Measurements from ENCODE around the gene KNSTRN.
A peak's percentile ranks its signal among the peaks of the same experiment; 100 is the strongest.

KNSTRN gene

DNA sequence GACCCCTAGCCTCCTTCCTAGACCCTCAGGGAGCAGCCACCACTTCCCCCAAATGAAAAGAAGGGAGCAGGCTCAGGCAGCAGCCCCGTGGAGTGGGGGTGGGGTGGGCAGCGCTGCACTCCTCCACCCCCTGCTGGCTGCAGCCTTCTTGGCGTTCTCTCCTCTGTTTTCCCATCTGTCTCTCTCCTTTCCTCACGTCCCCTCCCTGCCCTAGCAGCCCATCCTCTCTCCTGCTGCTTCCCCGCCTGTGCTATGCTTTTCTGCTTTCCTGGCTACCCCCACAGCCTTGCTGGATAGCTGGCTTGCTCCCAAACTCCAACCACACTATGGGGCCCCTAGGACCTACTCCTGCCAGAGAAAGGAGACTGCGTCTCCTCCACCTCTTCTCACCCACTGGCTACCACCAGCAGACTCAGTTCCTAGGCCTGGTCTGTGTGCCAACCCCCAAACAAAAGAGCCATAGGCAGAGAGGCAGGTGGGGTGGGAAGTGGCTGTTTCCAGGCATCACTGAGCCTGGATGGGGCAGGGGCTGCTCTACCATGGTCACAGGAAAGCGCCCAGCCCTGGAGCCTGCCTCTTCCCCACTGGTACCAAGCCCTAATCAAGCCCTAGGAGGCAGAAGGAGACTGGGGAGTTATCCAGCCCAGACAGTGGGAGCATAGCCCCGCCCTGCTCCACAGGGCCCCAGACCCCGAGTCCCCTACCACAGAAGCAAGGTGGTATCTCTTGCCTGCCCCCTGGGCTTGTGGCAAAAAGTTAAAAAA, 27.9 kb upstream of the KNSTRN start:
- peaks cover 10% of the 10 kb centered on the region for H3K4me1 Mint-ChIP-seq (ENCODE audit: low read depth)
- H3K9me3 Mint-ChIP-seq: no peaks in the 10 kb centered on the region
- H3K27me3 Mint-ChIP-seq: peaks cover 3% of the 10 kb centered on the region
- H3K4me3 Mint-ChIP-seq: no peak overlapping the region
- no peaks in the 10 kb centered on the region for H3K36me3 Mint-ChIP-seq (ENCODE audit: low read depth)
- H3K27ac Mint-ChIP-seq: no peak overlapping the region

DNA sequence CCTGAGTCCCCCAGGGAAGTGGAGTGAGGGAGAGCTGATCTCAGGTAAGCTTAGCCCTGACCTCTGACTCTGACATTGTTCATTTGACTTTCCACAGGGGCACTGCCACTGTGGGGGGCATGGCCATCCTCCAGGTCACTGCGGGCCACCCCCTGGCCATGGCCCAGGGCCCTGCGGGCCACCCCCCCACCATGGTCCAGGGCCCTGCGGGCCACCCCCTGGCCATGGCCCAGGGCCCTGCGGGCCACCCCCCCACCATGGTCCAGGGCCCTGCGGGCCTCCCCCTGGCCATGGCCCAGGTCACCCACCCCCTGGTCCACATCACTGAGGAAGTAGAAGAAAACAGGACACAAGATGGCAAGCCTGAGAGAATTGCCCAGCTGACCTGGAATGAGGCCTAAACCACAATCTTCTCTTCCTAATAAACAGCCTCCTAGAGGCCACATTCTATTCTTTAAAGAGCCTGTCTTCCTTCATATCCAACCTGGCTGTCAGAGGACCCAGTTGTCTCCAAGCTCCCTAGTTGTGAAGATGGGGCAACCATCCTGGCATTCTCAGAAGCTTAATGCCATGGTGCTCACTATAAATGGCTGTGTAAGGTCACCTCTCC, 26.4 kb upstream of the KNSTRN start:
- peaks cover 10% of the 10 kb centered on the region for H3K4me1 Mint-ChIP-seq (ENCODE audit: low read depth)
- no peaks in the 10 kb centered on the region for H3K36me3 Mint-ChIP-seq (ENCODE audit: low read depth)
- H3K4me3 Mint-ChIP-seq: no peak overlapping the region
- no peaks in the 10 kb centered on the region for H3K9me3 Mint-ChIP-seq
- peaks cover 3% of the 10 kb centered on the region for H3K27me3 Mint-ChIP-seq
- no peak overlapping the region for H3K27ac Mint-ChIP-seq

DNA sequence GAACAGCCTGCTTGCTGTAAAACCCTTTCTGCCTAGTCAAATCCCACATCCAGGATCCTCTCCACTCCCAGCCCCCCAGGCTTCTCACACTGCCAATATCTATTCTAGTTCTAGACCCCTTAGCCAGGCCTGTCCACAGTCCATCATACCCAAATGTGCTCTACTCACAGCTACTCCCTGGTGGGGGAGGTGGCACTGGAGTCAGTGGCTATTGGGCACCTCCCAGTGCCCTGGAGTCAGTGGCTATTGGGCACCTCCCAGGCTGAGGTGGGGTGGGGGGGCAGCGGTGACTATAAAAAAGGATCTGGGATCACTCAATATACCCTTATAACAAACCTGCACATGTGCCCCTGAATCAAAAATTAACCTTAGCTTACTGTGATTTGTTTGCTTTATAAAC, 25.3 kb upstream of the KNSTRN start:
- Mint-ChIP-seq H3K9me3 (no peaks in the 10 kb centered on the region), H3K27ac (no peak overlapping the region), H3K27me3 (peaks cover 3% of the 10 kb centered on the region), H3K4me3 (peak overlapping the region; percentile 78), H3K4me1 (ENCODE audit: low read depth) (peaks cover 10% of the 10 kb centered on the region), H3K36me3 (ENCODE audit: low read depth) (no peaks in the 10 kb centered on the region)

DNA sequence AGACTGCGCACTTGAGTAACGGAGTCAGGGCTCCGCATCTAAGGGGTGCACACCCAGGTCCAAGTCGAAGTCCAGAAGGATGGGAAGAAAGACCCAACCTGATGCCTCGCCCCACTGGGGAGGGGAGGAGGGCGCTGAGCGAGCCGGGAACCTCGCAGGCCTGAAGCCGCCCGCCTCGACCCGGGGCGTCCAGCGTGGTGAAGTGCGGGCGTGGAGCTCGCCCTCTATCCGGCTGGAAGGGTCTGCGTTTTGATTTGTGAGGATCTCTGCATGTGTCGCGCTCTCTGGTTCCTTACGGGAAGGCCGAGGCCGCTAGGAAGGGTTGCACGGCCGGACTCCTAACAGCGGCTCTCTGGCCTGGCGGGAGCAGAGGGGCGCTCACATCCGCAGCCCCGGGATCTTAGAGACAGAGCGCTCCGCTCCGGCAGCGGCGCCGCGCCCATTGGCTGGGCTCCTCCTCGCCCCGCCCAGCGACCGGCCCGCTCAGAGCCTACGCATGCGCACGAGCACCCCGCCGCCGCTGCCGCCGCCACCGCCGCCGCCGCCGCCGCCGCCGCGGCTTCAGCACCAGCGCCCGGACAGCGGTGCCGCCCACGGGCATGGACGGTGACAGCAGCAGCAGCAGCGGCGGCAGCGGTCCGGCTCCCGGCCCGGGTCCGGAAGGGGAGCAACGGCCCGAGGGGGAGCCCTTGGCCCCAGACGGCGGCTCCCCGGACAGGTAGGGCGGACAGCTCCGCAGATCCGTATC, 24.6 kb upstream of the KNSTRN start, which contains the start of gene DISP2:
TSS of gene DISP2 (plus strand) at position 497 of the 748 bp plus-strand sequence. CDS start at position 600, 103 bp downstream.
- Mint-ChIP-seq H3K27ac (no peak within 1 kb of the TSS), H3K27me3 (peaks cover 3% of the 10 kb centered on the region), H3K36me3 (ENCODE audit: low read depth) (peaks cover 4% of the 10 kb centered on the region), H3K9me3 (no peaks in the 10 kb centered on the region), H3K4me1 (ENCODE audit: low read depth) (peaks cover 10% of the 10 kb centered on the region), H3K4me3 (peak within 1 kb of the TSS; percentile 78)

DNA sequence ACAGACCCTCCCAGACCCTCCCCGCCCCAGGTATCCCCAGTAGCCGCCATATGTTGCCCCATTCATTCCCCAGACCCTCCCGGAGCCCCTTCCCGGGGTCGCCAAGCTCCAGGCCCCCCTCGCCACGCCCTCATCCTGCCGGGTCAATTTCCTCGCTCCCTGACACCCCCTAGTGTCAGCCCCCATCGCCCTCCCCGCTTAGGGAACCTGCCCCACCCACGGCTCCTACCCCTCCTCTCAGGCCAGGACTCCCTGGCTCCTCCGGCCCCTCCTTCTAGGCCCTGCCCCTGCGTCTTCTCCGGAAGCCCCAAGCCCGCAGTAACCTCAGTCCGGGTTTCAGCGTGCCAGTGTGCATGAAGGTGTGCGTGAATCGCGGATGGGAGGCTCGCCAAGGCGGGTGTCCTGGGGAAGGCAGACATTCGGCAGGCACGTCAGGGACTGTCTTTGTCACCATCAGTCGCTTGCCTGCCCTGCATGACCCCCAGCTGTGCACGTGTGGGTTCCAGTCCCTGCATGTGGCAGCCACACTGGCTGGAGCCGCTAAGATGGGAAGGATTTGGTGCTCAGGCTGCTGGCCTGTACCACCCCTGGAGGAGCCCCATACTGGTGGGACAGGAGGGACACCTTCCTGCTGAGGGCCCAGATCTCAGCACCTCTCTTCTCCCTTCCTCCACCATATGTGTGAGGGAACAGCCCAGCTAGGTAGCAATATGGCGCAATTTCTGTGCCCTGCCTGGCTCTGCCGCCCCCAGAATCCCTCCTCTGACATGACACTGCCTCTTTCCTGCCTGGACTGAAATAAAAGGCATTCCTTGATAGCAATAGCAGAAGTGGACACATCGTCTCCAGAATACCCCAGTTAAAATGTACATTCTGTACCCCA, 23.8 kb upstream of the KNSTRN start:
- H3K4me1 Mint-ChIP-seq (ENCODE audit: low read depth): peaks cover 10% of the 10 kb centered on the region
- H3K27me3 Mint-ChIP-seq: peaks cover 3% of the 10 kb centered on the region
- H3K4me3 Mint-ChIP-seq: peak overlapping the region; percentile 72
- peaks cover 4% of the 10 kb centered on the region for H3K36me3 Mint-ChIP-seq (ENCODE audit: low read depth)
- H3K27ac Mint-ChIP-seq: no peak overlapping the region
- H3K9me3 Mint-ChIP-seq: no peaks in the 10 kb centered on the region

DNA sequence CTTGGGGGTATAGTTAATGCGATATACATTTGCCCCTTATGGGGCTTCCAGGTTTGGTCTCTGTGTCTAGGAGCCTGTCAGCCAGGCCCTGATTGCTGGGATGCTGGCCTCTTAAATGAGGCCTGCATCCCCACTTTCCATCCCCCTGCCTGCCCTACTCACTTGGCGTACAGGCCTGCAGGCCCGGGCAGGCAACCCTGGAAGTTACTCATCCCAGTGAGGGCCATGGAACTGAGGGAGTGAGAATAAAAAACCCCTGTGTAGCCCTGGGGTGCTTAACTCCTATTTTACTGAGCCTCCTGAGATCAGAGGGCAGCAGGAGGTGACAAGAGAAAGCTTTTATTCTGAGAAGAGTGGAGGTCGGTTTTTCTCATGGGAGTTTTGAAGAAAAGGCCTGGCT, 22.5 kb upstream of the KNSTRN start:
- peaks cover 3% of the 10 kb centered on the region for H3K27me3 Mint-ChIP-seq
- peaks cover 10% of the 10 kb centered on the region for H3K4me1 Mint-ChIP-seq (ENCODE audit: low read depth)
- no peaks in the 10 kb centered on the region for H3K9me3 Mint-ChIP-seq
- no peak overlapping the region for H3K4me3 Mint-ChIP-seq
- H3K27ac Mint-ChIP-seq: no peak overlapping the region
- peaks cover 4% of the 10 kb centered on the region for H3K36me3 Mint-ChIP-seq (ENCODE audit: low read depth)

DNA sequence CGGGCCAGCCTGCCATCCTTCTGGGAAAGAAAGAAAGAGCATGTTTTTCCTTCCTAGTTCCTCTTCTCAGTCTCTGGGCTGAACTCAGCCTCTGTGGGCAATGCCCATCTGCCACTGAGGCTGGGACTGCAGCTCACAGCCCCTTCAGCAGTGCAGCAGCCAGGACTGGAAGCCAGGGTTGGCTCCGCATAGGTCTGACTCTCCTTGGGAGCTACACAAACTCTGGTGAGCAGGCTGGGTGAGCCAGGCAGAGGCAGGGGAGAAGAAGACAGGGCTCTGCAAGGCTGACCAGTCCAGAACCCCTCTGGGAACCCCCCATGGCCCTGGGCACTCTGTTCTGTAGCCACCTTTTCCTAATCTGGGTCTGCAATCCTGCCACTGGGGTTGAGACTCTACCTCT, 20.9 kb upstream of the KNSTRN start:
- no peak overlapping the region for H3K27ac Mint-ChIP-seq
- H3K9me3 Mint-ChIP-seq: no peaks in the 10 kb centered on the region
- H3K27me3 Mint-ChIP-seq: no peaks in the 10 kb centered on the region
- H3K4me3 Mint-ChIP-seq: no peak overlapping the region
- H3K36me3 Mint-ChIP-seq (ENCODE audit: low read depth): peaks cover 4% of the 10 kb centered on the region
- H3K4me1 Mint-ChIP-seq (ENCODE audit: low read depth): peaks cover 15% of the 10 kb centered on the region

DNA sequence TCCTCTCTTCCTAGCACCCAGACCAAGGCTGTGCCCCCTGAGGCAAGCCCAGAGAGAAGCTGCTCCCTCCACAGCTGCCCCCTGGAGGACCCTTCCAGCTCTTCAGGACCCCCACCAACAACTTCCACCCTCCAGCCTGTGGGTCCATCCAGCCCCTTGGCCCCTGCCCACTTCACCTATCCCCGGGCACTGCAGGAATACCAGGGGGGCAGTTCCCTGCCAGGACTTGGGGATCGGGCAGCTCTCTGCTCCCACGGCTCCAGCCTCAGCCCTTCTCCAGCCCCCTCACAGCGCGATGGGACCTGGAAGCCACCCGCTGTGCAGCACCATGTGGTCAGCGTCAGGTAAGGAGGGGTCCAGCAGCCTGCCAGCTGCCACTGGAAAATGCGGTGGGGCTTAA, 18.9 kb upstream of the KNSTRN start:
- Mint-ChIP-seq H3K4me1 (ENCODE audit: low read depth) (peaks cover 22% of the 10 kb centered on the region), H3K9me3 (no peaks in the 10 kb centered on the region), H3K36me3 (ENCODE audit: low read depth) (peaks cover 4% of the 10 kb centered on the region), H3K4me3 (no peak overlapping the region), H3K27ac (no peak overlapping the region), H3K27me3 (no peaks in the 10 kb centered on the region)

DNA sequence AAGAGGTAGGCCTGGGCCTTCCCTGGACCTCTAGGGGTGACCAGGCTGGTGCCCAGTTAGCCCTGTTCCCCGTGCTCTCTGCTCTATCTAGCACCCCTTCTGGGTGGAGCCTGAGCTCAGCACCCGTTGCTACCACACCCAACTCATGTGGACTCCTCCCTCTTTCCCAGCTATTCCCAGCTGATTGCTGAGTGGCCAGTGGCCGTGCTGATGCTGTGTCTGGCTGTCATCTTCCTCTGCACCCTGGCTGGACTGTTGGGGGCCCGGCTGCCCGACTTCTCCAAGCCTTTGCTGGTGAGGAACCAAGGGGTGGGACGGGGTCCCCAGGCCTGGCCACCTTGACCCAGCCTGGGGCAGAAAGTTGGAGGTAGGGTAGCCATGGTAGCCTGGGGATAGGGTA, 18.3 kb upstream of the KNSTRN start:
- no peak overlapping the region for H3K27ac Mint-ChIP-seq
- no peaks in the 10 kb centered on the region for H3K9me3 Mint-ChIP-seq

DNA sequence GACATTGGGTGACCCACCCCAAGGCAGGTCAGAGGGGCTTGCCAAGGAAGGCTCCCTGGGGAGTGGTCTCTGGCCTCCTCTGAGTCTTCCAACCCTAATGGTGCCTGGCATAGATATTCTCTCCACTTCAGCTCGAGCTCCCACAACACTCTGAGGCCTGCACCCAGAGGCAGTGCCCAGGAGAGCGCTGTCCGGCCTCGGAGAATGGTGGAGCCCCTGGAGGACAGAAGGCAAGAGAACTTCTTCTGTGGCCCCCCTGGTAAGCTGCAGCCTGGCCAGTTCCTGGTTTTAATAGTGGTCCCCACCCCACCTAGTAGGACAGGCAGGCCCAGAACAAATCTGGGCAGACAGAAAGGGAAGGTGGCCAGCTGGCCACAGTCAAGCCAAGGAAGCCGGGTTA, 17.5 kb upstream of the KNSTRN start:
- Mint-ChIP-seq H3K36me3 (ENCODE audit: low read depth) (peaks cover 4% of the 10 kb centered on the region), H3K27ac (no peak overlapping the region), H3K9me3 (no peaks in the 10 kb centered on the region), H3K27me3 (no peaks in the 10 kb centered on the region), H3K4me3 (no peak overlapping the region), H3K4me1 (ENCODE audit: low read depth) (peaks cover 23% of the 10 kb centered on the region)

More for the DNA sequence above, 18.3 kb upstream of the KNSTRN start:
- peaks cover 4% of the 10 kb centered on the region for H3K36me3 Mint-ChIP-seq (ENCODE audit: low read depth)
- H3K4me1 Mint-ChIP-seq (ENCODE audit: low read depth): peaks cover 23% of the 10 kb centered on the region
- H3K27me3 Mint-ChIP-seq: no peaks in the 10 kb centered on the region
- H3K4me3 Mint-ChIP-seq: no peak overlapping the region

DNA sequence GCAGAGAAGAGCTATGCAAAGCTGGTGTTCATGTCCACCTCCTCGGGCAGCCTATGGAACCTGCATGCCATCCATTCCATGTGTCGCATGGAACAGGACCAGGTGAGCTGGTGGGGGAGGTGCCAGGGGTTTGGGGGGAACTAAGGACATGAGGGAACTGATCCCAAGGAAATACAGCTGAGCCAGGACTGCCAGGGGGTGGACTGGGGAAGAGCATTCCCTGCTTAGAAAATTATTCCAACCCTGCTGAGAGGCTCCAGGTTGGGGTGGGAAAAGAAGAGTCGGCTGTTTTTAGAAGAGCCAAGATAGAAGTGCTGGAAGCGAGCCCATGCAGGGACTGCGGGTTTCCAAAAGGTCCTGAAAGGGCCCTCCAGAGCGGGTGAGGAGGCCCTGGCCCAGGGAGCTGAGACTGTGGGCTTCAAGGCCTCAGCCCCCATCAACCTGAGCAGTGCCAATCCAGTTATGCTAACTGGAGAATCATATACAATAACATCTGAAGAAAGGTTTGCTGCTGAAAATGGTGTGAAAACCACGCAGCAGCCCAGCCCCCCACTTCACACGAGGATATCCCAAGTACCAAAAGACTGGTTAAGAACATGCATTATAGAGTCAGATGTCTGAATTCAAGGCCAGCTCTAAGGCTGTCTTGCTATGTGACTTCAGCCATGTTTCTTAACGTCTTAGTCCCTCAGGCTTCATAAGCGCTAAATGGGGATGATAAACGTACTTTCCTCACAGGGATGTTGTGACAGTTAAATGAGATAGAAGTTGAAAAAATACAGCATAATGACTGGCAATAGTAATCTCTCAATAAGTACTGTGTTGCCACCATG, 16.7 kb upstream of the KNSTRN start:
- Mint-ChIP-seq H3K27ac (no peak overlapping the region), H3K9me3 (no peaks in the 10 kb centered on the region), H3K4me1 (ENCODE audit: low read depth) (peaks cover 23% of the 10 kb centered on the region), H3K27me3 (no peaks in the 10 kb centered on the region), H3K36me3 (ENCODE audit: low read depth) (peaks cover 4% of the 10 kb centered on the region), H3K4me3 (no peak overlapping the region)

DNA sequence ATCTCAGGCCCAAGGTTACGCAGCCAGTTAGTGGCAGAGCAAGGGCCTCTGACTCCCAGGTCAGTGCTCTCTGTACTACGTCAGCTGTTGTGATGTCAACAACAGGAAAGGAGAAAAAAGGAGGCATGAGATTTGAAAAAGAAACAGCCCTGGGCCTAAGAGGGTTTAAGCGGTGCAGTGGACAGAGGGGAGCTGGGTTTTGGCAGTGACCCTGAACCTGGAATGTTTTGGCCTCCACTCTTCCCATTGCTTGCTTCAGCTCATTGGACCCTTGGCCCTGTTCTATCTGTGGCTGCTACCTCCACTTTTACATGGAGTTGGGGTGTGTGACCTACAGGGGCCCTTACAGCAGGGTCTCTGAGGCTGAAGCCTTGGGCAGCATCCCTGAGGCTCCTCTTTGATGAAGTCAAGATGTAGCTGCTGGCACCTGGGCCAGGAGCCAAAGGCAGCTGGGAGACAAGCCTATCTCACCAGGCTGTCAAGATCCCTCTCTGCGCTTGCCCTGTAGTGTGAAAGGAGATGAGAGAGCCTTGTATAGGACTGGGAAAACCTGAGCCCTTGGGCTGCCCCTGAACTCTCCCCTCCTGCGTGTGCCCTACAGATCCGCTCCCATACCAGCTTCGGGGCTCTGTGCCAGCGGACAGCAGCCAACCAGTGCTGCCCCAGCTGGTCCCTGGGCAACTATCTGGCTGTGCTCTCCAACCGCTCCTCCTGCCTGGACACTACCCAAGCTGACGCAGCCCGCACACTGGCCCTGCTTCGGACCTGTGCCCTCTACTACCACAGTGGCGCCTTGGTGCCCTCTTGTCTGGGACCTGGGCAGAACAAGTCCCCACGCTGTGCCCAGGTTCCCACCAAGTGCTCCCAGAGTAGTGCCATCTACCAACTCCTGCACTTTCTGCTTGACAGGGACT, 15.8 kb upstream of the KNSTRN start:
- Mint-ChIP-seq H3K4me3 (peak overlapping the region; percentile 85), H3K4me1 (ENCODE audit: low read depth) (peaks cover 23% of the 10 kb centered on the region), H3K27ac (peak overlapping the region; percentile 59), H3K9me3 (no peaks in the 10 kb centered on the region), H3K27me3 (no peaks in the 10 kb centered on the region), H3K36me3 (ENCODE audit: low read depth) (peaks cover 4% of the 10 kb centered on the region)

DNA sequence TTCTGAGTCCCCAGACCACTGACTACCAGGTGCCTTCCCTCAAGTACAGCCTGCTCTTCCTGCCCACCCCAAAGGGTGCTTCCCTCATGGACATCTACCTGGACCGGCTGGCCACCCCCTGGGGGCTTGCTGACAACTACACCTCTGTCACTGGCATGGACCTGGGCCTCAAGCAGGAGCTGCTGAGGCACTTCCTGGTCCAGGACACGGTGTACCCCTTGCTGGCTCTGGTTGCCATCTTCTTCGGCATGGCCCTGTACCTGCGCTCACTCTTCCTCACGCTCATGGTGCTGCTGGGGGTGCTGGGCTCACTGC, 15.2 kb upstream of the KNSTRN start:
- Mint-ChIP-seq H3K36me3 (ENCODE audit: low read depth) (peaks cover 4% of the 10 kb centered on the region), H3K27ac (peak overlapping the region; percentile 59), H3K27me3 (no peaks in the 10 kb centered on the region), H3K4me1 (ENCODE audit: low read depth) (peaks cover 23% of the 10 kb centered on the region), H3K4me3 (peak overlapping the region; percentile 85), H3K9me3 (no peaks in the 10 kb centered on the region)

All from stimulated activated naive CD8-positive, alpha-beta T cell treated with anti-CD3 and anti-CD28 coated beads, Interleukin-15, Interleukin-2, amounts not matched to agents 100 ng/mL and 50 ng/mL, for 24 hours (primary cell).